Measurements from ENCODE around the gene RAP2A.

Gene RAP2A

DNA sequence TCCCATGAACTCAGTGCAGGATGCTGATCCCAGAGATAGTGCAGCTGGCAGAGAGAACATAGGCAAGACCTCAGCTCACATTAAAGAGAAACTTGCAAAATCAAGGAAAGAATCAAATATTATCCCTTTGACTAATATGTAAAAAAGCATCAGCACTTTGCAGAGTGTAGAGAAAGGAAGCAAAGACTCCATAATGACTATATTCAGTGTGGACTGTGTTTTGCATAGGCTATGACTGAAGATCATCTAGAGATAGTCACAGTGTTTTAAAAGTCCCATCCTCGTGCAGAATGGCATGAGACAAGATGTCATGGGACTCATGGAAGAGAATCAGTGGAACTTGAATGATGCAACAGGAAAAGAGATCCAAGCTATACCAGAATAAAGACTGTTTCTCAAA, 84.0 kb downstream of the RAP2A start:
- TF ChIP-seq, protein P1, sequence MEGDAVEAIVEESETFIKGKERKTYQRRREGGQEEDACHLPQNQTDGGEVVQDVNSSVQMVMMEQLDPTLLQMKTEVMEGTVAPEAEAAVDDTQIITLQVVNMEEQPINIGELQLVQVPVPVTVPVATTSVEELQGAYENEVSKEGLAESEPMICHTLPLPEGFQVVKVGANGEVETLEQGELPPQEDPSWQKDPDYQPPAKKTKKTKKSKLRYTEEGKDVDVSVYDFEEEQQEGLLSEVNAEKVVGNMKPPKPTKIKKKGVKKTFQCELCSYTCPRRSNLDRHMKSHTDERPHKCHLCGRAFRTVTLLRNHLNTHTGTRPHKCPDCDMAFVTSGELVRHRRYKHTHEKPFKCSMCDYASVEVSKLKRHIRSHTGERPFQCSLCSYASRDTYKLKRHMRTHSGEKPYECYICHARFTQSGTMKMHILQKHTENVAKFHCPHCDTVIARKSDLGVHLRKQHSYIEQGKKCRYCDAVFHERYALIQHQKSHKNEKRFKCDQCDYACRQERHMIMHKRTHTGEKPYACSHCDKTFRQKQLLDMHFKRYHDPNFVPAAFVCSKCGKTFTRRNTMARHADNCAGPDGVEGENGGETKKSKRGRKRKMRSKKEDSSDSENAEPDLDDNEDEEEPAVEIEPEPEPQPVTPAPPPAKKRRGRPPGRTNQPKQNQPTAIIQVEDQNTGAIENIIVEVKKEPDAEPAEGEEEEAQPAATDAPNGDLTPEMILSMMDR (IDR thresholded peaks at IDR 0.05; ENCODE audit: borderline replicate concordance, insufficient read depth, low read depth, low read length): no peak

More for the DNA sequence above, 84.0 kb downstream of the RAP2A start:
- no peak overlapping the region for H3K4me3 ChIP-seq (ENCODE audit: low read depth, low read length)

All from GM12875 (cell line).